MCF 10A (cell line): ENCODE results near the gene SPA17. TPM values are rescaled to one million over a fixed set of nuclear protein-coding genes. Genes with fewer than 3 reads are reported as not detected.
A peak's percentile ranks its signal among the peaks of the same experiment; 100 is the strongest.

Experiments used
- BruUV-seq: library from RNA; stranded (reverse); fragments of 400-500 nt; replicated peaks from 2 replicates; lab custom pipeline; 2021; lab: Mats Ljungman, UMichigan
- CTCF ChIA-PET: fragments of 300-600 bp; sonication (Branson Sonifier 250); formaldehyde crosslinking; extraction: SDS; loops from one replicate; lab custom pipeline; 2021; ENCODE audit warnings: antibody characterized with exemption, inconsistent platforms; lab: Yijun Ruan, JAX
- POLR2A ChIA-PET: fragments of 300-600, 350-650 bp; sonication (Branson Sonifier 250); formaldehyde crosslinking; extraction: SDS; loops from one replicate; lab custom pipeline; 2020; ENCODE audit warnings: antibody characterized with exemption, inconsistent platforms; lab: Yijun Ruan, JAX
- DNase-seq: peaks from one replicate; pipeline ENCODE4 v3.0.0-alpha.2; 2018; ENCODE audit not compliant: unreplicated experiment
- H3K27ac Mint-ChIP-seq: one replicate; pipeline ENCODE4 v1.8.0; 2022; ENCODE audit warnings: mild to moderate bottlenecking, low read depth, mixed read lengths; ENCODE audit not compliant: unreplicated experiment
- H3K27me3 Mint-ChIP-seq: one replicate; pipeline ENCODE4 v1.8.0; 2022; ENCODE audit warnings: mixed read lengths; ENCODE audit not compliant: insufficient read depth, unreplicated experiment
- H3K36me3 Mint-ChIP-seq: one replicate; pipeline ENCODE4 v1.8.0; 2022; ENCODE audit warnings: mild to moderate bottlenecking, moderate library complexity, mixed read lengths; ENCODE audit not compliant: insufficient read depth, unreplicated experiment
- H3K4me1 Mint-ChIP-seq: one replicate; pipeline ENCODE4 v1.8.0; 2022; ENCODE audit warnings: mixed read lengths; ENCODE audit not compliant: insufficient read depth, unreplicated experiment
- H3K4me3 Mint-ChIP-seq: one replicate; pipeline ENCODE4 v1.8.0; 2022; ENCODE audit warnings: mild to moderate bottlenecking, moderate library complexity, mixed read lengths; ENCODE audit not compliant: unreplicated experiment
- H3K9me3 Mint-ChIP-seq: one replicate; pipeline ENCODE4 v1.8.0; 2022; ENCODE audit warnings: mixed read lengths; ENCODE audit not compliant: unreplicated experiment
- CTCF ChIP-seq: fragments of 200-600 bp; IDR thresholded peaks from one replicate; pipeline ENCODE4 v1.8.0; 2022; ENCODE audit warnings: antibody characterized with exemption, mild to moderate bottlenecking; ENCODE audit not compliant: unreplicated experiment
- intact Hi-C: fragments of 100-400 bp; cut with micrococcal nuclease; formaldehyde crosslinking; loops from 2 replicates; pipeline ENCODE4 v1.14.1; 2022
- total RNA-seq: library from RNA; stranded (reverse); gene quantifications from 2 replicates; pipeline ENCODE4 v1.2.3, GENCODE V29; 2022

SPA17 gene
- total RNA-seq, 1 experiment from 2014 or later, result 12.0 TPM

- ChIA-PET CTCF (interaction anchor here (0.5 to 5.9 kb wide), 53 partner anchors 10 to 1326 kb away, joined by 3 to 66 read pairs (median 4); partner anchors contain the start of genes SIAE, SPA17 and TBRG1), POLR2A (interaction anchor here (0.7 to 2.3 kb wide), 3 partner anchors 12 to 155 kb away, joined by 3 to 7 read pairs (median 3); no protein-coding TSS in a partner anchor)
- TF ChIP-seq CTCF, result no peak
- peaks cover 7% of the 10 kb centered on the region for H3K9me3 Mint-ChIP-seq
- intact Hi-C loops, result loop anchor here (1.0 kb wide), 3 partner anchors 119 to 223 kb away; no protein-coding TSS in a partner anchor
- no peak overlapping the region for H3K4me3 Mint-ChIP-seq
- DNase-seq, result no peak
- BruUV-seq, result no TSS peak
- H3K36me3 Mint-ChIP-seq, result peaks cover 9% of the 10 kb centered on the region
- no peaks in the 10 kb centered on the region for H3K27me3 Mint-ChIP-seq
- H3K4me1 Mint-ChIP-seq, result peaks cover 15% of the 10 kb centered on the region
- H3K27ac Mint-ChIP-seq, result no peak overlapping the region
Measured at GRCh38 chr11:124643605-124644425, 29.9 kb upstream of the SPA17 start.

DNA sequence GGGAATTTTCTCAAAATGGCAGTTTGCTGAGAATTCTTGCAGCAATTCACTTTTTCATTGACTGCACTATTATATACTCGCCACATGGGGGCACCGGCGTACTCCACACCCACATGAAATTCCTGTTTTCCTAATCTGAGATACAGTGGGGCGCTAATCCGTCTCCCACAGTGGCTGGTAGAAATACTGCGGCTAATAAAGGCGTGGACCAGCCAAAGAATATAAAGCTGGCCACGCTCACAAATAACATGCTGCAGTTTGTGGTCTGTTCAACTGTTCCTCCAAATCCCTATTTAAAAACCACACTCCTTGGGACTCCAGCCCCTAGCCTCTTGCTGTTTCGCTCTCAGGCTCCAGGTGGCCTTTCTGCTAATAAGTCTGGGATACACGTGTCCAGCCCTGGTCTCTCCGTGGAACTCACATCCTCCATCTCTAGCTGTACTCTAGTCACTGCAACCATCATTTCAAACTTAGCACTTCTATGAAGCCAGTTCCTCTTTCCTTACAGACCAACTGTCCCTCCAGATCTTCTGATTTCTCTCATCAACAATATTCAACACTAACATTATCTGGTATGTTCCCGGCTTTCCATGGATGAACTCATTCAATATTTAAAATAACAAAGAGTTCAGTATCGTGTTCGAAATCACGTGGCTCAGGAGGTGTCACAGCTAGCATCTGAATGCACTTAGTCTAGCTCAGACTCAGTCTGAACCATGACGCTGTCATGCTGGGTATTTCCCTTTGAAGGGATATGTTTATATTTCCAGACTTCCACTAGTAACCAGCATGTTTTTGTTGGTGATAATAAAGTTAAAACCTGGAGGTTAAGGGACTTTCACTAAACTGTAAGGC is 29.1 kb upstream of the SPA17 start:
- BruUV-seq, result no TSS peak
- Mint-ChIP-seq H3K27me3 (no peaks in the 10 kb centered on the region), H3K36me3 (peaks cover under 1% of the 10 kb centered on the region), H3K9me3 (peaks cover 7% of the 10 kb centered on the region), H3K4me3 (no peak overlapping the region), H3K27ac (no peak overlapping the region), H3K4me1 (peaks cover 15% of the 10 kb centered on the region)
- peak; percentile 72 for DNase-seq
- peak; percentile 79 for TF ChIP-seq CTCF
- CTCF ChIA-PET, result interaction anchor here (0.6 to 5.9 kb wide), 57 partner anchors 10 to 1325 kb away, joined by 3 to 66 read pairs (median 4); partner anchors contain the start of genes SIAE, SPA17 and TBRG1
- intact Hi-C loops, result loop anchor here (1.0 kb wide), 3 partner anchors 119 to 223 kb away; no protein-coding TSS in a partner anchor
- POLR2A ChIA-PET, result interaction anchor here (0.6 to 2.3 kb wide), 3 partner anchors 7 to 154 kb away, joined by 3 to 7 read pairs (median 3); no protein-coding TSS in a partner anchor

DNA sequence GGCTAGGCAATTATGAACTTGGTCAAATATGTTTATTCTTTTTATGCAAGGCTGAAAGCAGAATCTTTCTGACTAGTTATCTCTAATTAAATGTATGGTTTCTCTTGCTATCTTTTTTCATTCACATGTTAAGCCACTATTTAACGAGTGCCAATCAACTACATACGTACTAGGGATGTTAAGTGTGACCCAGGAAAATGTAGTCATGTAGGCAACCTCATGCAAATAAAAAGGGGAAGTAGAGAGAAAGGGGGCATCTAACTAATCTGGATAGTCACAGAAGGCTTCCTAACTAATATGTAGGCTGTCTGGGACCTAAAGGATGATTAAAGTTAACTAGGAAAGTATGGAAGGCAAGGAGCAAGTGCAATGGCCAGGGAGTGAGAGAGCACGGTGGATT is 27.6 kb upstream of the SPA17 start:
- TF ChIP-seq CTCF, result no peak
- H3K27ac Mint-ChIP-seq, result no peak overlapping the region
- H3K4me1 Mint-ChIP-seq, result peaks cover 15% of the 10 kb centered on the region
- no peak for DNase-seq
- H3K9me3 Mint-ChIP-seq, result peaks cover 3% of the 10 kb centered on the region
- no peaks in the 10 kb centered on the region for H3K36me3 Mint-ChIP-seq
- intact Hi-C loops, result no loop called here
- no TSS peak for BruUV-seq
- no peaks in the 10 kb centered on the region for H3K27me3 Mint-ChIP-seq
- ChIA-PET POLR2A (interaction anchor here (1.2 kb wide), 1 partner anchor 23 kb away, joined by 3 read pairs; the partner anchor contains the start of gene TBRG1), CTCF (interaction anchor here (0.6 to 5.9 kb wide), 4 partner anchors 13 to 717 kb away, joined by 3 to 66 read pairs (median 24); no protein-coding TSS in a partner anchor)
- no peak overlapping the region for H3K4me3 Mint-ChIP-seq
